WTC11 (cell line): Measurements from ENCODE around the gene CLPX. TPM values are rescaled to one million over a fixed set of nuclear protein-coding genes. Genes with fewer than 3 reads are reported as not detected.
"Not testable (repeated sequence)": the region's sequence is repeated elsewhere in the genome, so short reads cannot be mapped to it uniquely, and the experiment has no call there.

ENCODE experiments used
- ATAC-seq: fragments of 200-7000 bp; cut with Tn5 transposase; 2 replicates; pipeline ENCODE4 v1.10.0; 2021; ENCODE audit warnings: mild to moderate bottlenecking, moderate library complexity
- CTCF ChIA-PET: fragments of 300-600 bp; sonication (Branson Sonifier 250); formaldehyde crosslinking; loops from one replicate; lab custom pipeline; 2021; ENCODE audit warnings: antibody characterized with exemption; lab: Charles Lee
- POLR2A ChIA-PET: fragments of 350-600 bp; sonication (Branson Sonifier 250); formaldehyde crosslinking; loops from one replicate; lab custom pipeline; 2021; ENCODE audit warnings: antibody characterized with exemption; lab: Charles Lee
- DNase-seq: peaks from one replicate; pipeline ENCODE4 v3.0.0; 2021; ENCODE audit warnings: low spot score
- H3K27ac Mint-ChIP-seq: 2 replicates; pipeline ENCODE4 v1.8.0; 2021; ENCODE audit warnings: mixed read lengths
- H3K27me3 Mint-ChIP-seq: 2 replicates; pipeline ENCODE4 v1.8.0; 2021; ENCODE audit warnings: low read depth, mild to moderate bottlenecking, moderate library complexity, mixed read lengths
- H3K36me3 Mint-ChIP-seq: 2 replicates; pipeline ENCODE4 v1.8.0; 2021; ENCODE audit warnings: mixed read lengths
- H3K4me1 Mint-ChIP-seq: 2 replicates; pipeline ENCODE4 v1.8.0; 2022; ENCODE audit warnings: mixed read lengths
- H3K4me3 Mint-ChIP-seq: 2 replicates; pipeline ENCODE4 v1.8.0; 2021; ENCODE audit warnings: mild to moderate bottlenecking, moderate library complexity, mixed read lengths
- H3K9me3 Mint-ChIP-seq: 2 replicates; pipeline ENCODE4 v1.8.0; 2021; ENCODE audit warnings: mixed read lengths
- AFF4 ChIP-seq: sonication (generic); formaldehyde crosslinking; IDR thresholded peaks from 2 replicates; pipeline ENCODE4 v1.8.1; 2023; ENCODE audit warnings: mild to moderate bottlenecking, missing genetic modification reagents, borderline replicate concordance
- CBFB ChIP-seq: sonication (generic); formaldehyde crosslinking; IDR thresholded peaks from 2 replicates; pipeline ENCODE4 v1.8.1; 2022; ENCODE audit warnings: mild to moderate bottlenecking, low read depth, missing genetic modification reagents
- CREM ChIP-seq: sonication (generic); formaldehyde crosslinking; IDR thresholded peaks from 2 replicates; pipeline ENCODE4 v1.8.1; 2022; ENCODE audit warnings: mild to moderate bottlenecking, missing genetic modification reagents, moderate library complexity
- E2F4 ChIP-seq: sonication (generic); formaldehyde crosslinking; IDR thresholded peaks from 2 replicates; pipeline ENCODE4 v1.8.1; 2022; ENCODE audit warnings: low read depth, mild to moderate bottlenecking, moderate library complexity, missing genetic modification reagents, borderline replicate concordance
- ELF4 ChIP-seq: sonication (generic); formaldehyde crosslinking; IDR thresholded peaks from 2 replicates; pipeline ENCODE4 v1.8.1; 2022; ENCODE audit warnings: low read depth, mild to moderate bottlenecking, moderate library complexity, missing genetic modification reagents
- ERG ChIP-seq: fragments of 250-450 bp; sonication (Bioruptor Pico); IDR thresholded peaks from 2 replicates; pipeline ENCODE4 v1.8.0; 2021; ENCODE audit warnings: mild to moderate bottlenecking
- GABPB1 ChIP-seq: sonication (generic); formaldehyde crosslinking; IDR thresholded peaks from 2 replicates; pipeline ENCODE4 v1.8.1; 2023; ENCODE audit warnings: mild to moderate bottlenecking, missing genetic modification reagents
- HMGA2 ChIP-seq: fragments of 250-450 bp; sonication (Bioruptor Pico); IDR thresholded peaks from 2 replicates; pipeline ENCODE4 v1.4.0; 2021; ENCODE audit warnings: mild to moderate bottlenecking, moderate library complexity
- KAT7 ChIP-seq: sonication (generic); formaldehyde crosslinking; IDR thresholded peaks from 2 replicates; pipeline ENCODE4 v1.8.1; 2023; ENCODE audit warnings: missing genetic modification reagents, mild to moderate bottlenecking, borderline replicate concordance
- NFE2L1 ChIP-seq: sonication (generic); formaldehyde crosslinking; IDR thresholded peaks from 2 replicates; pipeline ENCODE4 v1.8.1; 2023; ENCODE audit warnings: missing genetic modification reagents
- OVOL2 ChIP-seq: fragments of 250-450 bp; sonication (Bioruptor Pico); IDR thresholded peaks from 2 replicates; pipeline ENCODE4 v1.9.0; 2021; ENCODE audit warnings: mild to moderate bottlenecking, borderline replicate concordance
- SOX15 ChIP-seq: fragments of 250-450 bp; sonication (Bioruptor Pico); IDR thresholded peaks from 2 replicates; pipeline ENCODE4 v1.9.0; 2021; ENCODE audit warnings: mild to moderate bottlenecking
- ZNF232 ChIP-seq: sonication (generic); formaldehyde crosslinking; IDR thresholded peaks from 2 replicates; pipeline ENCODE4 v1.8.0; 2022; ENCODE audit warnings: mild to moderate bottlenecking, missing genetic modification reagents
- ZNF281 ChIP-seq: sonication (generic); formaldehyde crosslinking; IDR thresholded peaks from 2 replicates; pipeline ENCODE4 v1.8.0; 2023; ENCODE audit warnings: mild to moderate bottlenecking, missing genetic modification reagents
- ZNF532 ChIP-seq: fragments of 250-450 bp; sonication (Bioruptor Pico); IDR thresholded peaks from 2 replicates; pipeline ENCODE4 v1.9.0; 2021; ENCODE audit warnings: mild to moderate bottlenecking, borderline replicate concordance
- total RNA-seq: library from RNA; stranded (reverse); gene quantifications from 3 replicates; pipeline ENCODE4 v1.2.3, GENCODE V29; 2021
- TF ChIP-seq, protein P1 (sequence below): sonication (generic); formaldehyde crosslinking; IDR thresholded peaks from 2 replicates; pipeline ENCODE4 v1.8.0; 2023; ENCODE audit warnings: missing genetic modification reagents

CLPX gene
- total RNA-seq, 1 experiment from 2014 or later = 68.7 TPM

DNA sequence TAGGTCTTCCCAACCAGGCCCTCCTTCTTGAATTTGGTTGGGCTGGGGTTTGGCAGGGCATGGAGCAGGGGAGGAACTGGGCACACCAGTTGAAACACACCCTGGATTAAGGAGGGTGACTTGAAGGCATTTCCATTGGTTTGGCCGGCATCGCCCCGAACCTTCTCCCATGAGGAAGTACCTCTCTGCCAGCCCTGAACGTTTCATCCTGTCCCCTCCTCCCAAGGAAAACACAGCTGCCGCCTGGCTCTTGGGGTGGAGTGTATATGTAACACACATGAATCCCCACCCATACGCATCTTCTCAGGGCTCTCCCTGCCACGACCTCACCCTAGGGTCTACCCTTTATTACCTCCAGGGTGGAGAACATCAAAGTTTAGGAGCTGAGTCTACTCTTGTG is 84.7 kb downstream of the CLPX start:
- ATAC-seq (no peak), DNase-seq (no peak)
- H3K9me3 Mint-ChIP-seq = no peaks in the 10 kb centered on the region
- TF ChIP-seq KAT7 = no peak
- peaks cover 2% of the 10 kb centered on the region for H3K4me1 Mint-ChIP-seq
- CTCF ChIA-PET = interaction anchor here (0.6 to 6.1 kb wide), 6 partner anchors 18 to 416 kb away, joined by 5 to 308 read pairs (median 10); partner anchors contain the start of genes CILP, KBTBD13 and RASL12
- H3K36me3 Mint-ChIP-seq = no peaks in the 10 kb centered on the region
- POLR2A ChIA-PET = interaction anchor here (1.9 kb wide), 1 partner anchor 17 kb away, joined by 12 read pairs; no protein-coding TSS in a partner anchor
- H3K27me3 Mint-ChIP-seq = peaks cover 10% of the 10 kb centered on the region
- no peak overlapping the region for H3K4me3 Mint-ChIP-seq
- no peak overlapping the region; the same call in 1 of the 2 replicates for H3K27ac Mint-ChIP-seq

GRCh38 chr15:65099801-65100200 is 85.3 kb downstream of the CLPX start:
- H3K4me3 Mint-ChIP-seq, H3K27ac Mint-ChIP-seq, H3K9me3 Mint-ChIP-seq, H3K36me3 Mint-ChIP-seq, ATAC-seq, POLR2A ChIA-PET, DNase-seq, H3K4me1 Mint-ChIP-seq: not testable (repeated sequence)
- H3K27me3 Mint-ChIP-seq = peaks cover 10% of the 10 kb centered on the region
- CTCF ChIA-PET = interaction anchor here (5.4 to 6.1 kb wide), 2 partner anchors 17 to 40 kb away, joined by 292 to 308 read pairs; partner anchors contain the start of genes KBTBD13 and RASL12

- H3K4me1 Mint-ChIP-seq = peaks cover 2% of the 10 kb centered on the region
- ATAC-seq = no peak
- no peaks in the 10 kb centered on the region for H3K36me3 Mint-ChIP-seq
- CTCF ChIA-PET = interaction anchor here (5.4 to 6.1 kb wide), 2 partner anchors 17 to 39 kb away, joined by 292 to 308 read pairs; partner anchors contain the start of genes KBTBD13 and RASL12
- peaks cover 10% of the 10 kb centered on the region for H3K27me3 Mint-ChIP-seq
- POLR2A ChIA-PET = no interaction called here
- no peak overlapping the region for H3K27ac Mint-ChIP-seq
- H3K4me3 Mint-ChIP-seq = no peak overlapping the region
- H3K9me3 Mint-ChIP-seq = no peaks in the 10 kb centered on the region
- no peak for DNase-seq
- TF ChIP-seq ERG (CRISPR knock-in tag) (no peak), AFF4 (CRISPR knock-in tag) (no peak), GABPB1 (CRISPR knock-in tag) (no peak), ZNF532 (CRISPR knock-in tag) (no peak), SOX15 (CRISPR knock-in tag) (no peak), E2F4 (CRISPR knock-in tag) (no peak), ELF4 (no peak), ZNF281 (CRISPR knock-in tag) (no peak), ZNF232 (no peak), CREM (CRISPR knock-in tag) (no peak), CBFB (CRISPR knock-in tag) (no peak), NFE2L1 (CRISPR knock-in tag) (no peak), OVOL2 (CRISPR knock-in tag) (no peak), HMGA2 (CRISPR knock-in tag) (no peak)
- TF ChIP-seq, protein P1, sequence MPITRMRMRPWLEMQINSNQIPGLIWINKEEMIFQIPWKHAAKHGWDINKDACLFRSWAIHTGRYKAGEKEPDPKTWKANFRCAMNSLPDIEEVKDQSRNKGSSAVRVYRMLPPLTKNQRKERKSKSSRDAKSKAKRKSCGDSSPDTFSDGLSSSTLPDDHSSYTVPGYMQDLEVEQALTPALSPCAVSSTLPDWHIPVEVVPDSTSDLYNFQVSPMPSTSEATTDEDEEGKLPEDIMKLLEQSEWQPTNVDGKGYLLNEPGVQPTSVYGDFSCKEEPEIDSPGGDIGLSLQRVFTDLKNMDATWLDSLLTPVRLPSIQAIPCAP = no peak
These were observed 85.8 kb downstream of the CLPX start for GRCh38 chr15:65099336-65099735.
